NOMO-1 treated with DMSO at 0.1 percent for 48 hours (cell line): ENCODE results near the gene GTF2A1.
A peak's percentile ranks its signal among the peaks of the same experiment; 100 is the strongest.
"Not testable (repeated sequence)": the region's sequence is repeated elsewhere in the genome, so short reads cannot be mapped to it uniquely, and the experiment has no call there.

Experiments used
- DNase-seq: peaks from one replicate; lab custom pipeline; 2025; ENCODE audit not compliant: unreplicated experiment; lab: John Stamatoyannopoulos, UW

GTF2A1 gene

GRCh38 chr14:81220830-81221578 is at the start of gene GTF2A1:
TSS of gene GTF2A1 (minus strand) at chr14:81220959. CDS start at chr14:81220518, 441 bp downstream.
- DNase-seq: peak; percentile 96

- no peak for DNase-seq
These were observed 49.2 kb upstream of the GTF2A1 start for GRCh38 chr14:81269979-81270375.

DNA sequence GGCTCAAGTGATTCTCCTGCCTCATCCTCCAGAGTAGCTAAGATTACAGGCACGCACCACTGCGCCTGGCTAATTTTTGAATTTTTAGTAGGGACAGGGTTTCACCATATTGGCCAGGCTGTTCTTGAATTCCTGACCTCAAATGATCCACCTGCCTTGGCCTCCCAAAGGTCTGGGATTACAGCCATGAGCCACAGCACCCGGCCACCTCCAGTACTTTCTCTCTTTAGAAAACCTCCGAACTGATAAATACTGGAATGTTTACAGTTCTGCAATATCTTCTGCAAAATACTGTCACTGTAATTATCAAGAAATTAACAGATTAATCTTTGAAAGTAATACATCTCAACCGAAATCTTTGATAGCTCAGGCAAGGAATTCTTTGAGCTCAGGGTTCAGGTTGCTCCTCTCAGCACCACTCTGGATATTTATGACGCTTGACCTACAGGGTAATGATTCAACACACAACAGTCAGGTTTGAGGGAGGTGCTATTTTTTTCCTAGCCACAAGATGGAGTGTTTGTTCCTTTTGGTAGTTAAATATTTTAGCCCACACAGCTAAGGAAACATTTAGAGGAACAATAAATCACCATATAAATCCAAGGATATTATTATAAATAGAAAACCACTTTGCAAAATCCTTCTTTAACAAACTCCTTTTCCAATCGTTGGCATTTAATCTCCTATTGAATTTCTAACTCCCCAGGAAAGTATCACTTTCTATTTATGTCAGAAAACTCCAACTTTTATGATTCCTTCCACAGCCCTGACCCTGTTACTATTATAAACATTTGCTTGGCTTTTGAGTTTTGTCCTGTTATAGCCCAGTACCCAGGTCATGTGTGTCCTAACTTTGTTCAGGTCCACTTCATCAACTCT is 48.6 kb upstream of the GTF2A1 start:
- DNase-seq: peak; percentile 53

- DNase-seq: no peak
These were observed 47.3 kb upstream of the GTF2A1 start for GRCh38 chr14:81268016-81268416.

DNA sequence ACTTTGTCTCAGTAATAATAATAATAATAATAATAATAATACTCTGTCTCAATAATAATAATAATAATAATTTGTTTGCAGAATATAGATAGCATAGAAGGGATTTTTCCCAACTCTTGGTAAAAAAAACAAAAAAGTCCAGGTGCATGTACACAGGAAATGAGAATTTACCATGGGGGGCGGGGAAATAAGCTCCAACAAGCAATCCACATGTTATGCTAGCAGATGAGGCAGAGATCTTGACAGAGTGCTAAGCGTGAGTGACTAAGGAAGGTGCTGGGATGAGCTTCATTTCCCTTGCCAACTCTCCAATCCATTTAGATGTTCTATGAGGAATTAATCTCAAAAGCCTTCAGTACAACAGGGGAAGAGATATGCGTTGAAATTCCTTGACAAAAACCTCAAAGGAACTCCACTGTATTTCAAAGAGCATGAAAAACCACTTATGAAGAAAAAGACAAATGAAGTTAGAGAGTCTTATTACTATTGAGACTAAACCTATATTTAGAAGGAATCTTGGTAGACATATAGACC is 44.9 kb upstream of the GTF2A1 start:
- no peak for DNase-seq

- no peak for DNase-seq
These were observed 43.9 kb upstream of the GTF2A1 start for GRCh38 chr14:81264671-81265070.

DNA sequence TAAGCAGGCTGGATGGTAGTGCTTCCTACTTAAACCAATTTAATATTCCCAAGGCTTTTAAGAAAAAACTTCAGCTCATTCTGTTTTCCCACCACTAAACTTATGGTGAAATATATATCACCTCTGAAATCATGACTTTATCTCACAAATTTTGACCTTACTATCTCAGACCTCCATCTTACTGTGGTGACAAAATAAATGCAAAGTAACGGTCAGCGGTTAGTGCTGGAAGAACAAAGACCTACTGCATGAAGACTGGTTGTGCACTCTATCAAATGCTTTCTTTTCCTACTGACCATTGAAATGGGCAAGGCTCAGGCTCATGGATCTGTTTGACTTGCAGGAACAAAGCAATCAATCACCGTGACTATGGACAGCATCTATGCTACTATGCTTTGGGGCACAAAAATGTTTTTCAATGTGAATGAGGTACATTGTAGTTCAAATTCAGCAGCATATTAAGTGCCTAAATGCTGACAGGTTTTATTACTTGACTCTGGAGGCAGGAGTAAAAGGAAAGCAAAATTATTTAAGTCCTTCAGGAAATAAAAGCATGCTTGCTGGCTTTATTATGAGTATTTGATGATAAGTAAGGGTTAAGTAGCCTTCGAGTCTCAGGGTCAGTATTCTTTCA is 43.1 kb upstream of the GTF2A1 start:
- DNase-seq: no peak

- no peak for DNase-seq
These were observed 40.4 kb upstream of the GTF2A1 start for GRCh38 chr14:81261176-81261575.

DNA sequence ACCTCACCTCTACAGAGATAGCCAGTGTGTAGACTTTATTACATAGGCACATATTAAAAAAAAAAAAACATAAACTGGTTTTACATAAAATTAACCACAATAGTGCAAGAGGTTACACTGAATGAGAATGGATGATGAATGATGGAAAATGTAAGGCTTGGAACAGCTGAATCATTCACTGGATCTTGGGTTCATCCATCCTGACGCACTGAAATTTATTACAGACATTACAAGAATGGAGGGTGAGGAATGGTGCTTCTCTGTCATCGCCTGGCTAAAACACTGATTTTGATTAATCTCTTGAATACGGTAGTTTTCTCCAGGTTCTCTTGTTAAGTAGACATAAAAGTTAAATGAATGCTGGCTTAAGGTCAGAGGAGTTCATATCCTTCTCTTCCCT is 40.0 kb upstream of the GTF2A1 start:
- no peak for DNase-seq

GRCh38 chr14:81256289-81256960 is 35.7 kb upstream of the GTF2A1 start:
- peak; percentile 29 for DNase-seq

DNA sequence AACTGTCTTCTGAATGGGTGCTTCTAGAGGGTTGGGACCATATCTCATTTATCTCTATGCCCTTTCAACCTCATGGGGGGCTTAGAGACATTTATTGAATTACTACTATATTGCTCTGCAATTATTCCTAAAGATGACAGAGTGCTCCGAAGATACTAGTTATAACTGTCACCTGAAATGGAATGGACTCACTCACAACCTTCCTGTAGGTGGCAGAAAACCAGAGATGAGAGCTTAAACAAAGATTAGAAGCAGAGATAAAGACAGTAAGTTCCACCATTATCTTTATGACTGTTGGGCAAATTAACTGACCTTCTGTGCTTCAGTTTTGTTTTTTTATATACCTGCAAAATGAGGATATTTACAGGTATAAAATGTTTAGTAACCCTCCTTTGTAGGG is 31.5 kb upstream of the GTF2A1 start:
- DNase-seq: no peak

GRCh38 chr14:81247271-81247766 is 26.6 kb upstream of the GTF2A1 start:
- no peak for DNase-seq

GRCh38 chr14:81246461-81247270 is 25.9 kb upstream of the GTF2A1 start:
- DNase-seq: no peak

DNA sequence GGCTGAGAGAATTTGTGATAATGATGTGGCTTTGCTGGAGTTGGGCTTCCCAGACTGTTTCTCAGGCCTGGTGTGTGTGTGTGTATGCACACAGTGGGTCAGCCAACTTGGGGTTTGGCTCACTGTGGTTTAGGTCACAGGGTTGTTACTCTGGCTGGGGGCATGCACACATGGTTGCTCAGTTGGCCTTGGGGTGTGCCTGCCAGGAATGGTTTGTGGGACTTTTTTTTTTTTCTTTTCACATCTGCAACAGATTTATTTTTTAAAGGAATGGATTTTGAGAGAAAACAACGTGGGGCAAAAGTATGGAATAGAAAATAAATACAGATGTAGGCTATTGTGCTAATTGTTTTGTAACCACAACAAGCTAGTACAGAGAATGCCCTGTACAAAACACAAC is 25.0 kb upstream of the GTF2A1 start:
- no peak for DNase-seq

- not testable (repeated sequence) for DNase-seq
These were observed 23.7 kb upstream of the GTF2A1 start for GRCh38 chr14:81244431-81244830.

- DNase-seq: no peak
These were observed 22.7 kb upstream of the GTF2A1 start for GRCh38 chr14:81243499-81243898.

GRCh38 chr14:81236849-81237248 is 16.1 kb upstream of the GTF2A1 start:
- DNase-seq: not testable (repeated sequence)

- no peak for DNase-seq
These were observed 15.4 kb upstream of the GTF2A1 start for GRCh38 chr14:81236138-81236537.

DNA sequence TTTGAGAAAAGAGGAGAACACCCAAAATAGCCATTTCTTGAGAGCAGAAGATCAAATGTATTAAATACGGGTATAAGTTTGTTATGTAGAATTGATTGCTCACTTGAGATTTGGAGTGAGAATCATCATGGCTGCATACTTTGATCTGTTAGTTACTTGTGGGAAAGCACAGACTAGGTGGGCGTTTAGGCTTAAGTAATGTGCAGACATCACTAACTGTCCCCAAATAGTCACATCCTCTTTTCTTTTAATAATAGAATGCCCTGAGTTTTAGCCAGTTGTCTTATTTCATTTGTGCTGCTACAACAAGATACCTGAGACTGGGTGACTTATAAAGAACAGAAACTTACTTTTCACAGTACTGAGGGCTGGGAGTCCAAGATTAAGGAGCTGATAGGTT is 14.3 kb upstream of the GTF2A1 start:
- no peak for DNase-seq

- DNase-seq: no peak
These were observed 13.5 kb upstream of the GTF2A1 start for GRCh38 chr14:81234278-81234677.
